Stimulated activated CD4-positive, alpha-beta T cell treated with anti-CD3 and anti-CD28 coated beads, Interleukin-4, amount 100 ng/mL, for 1 hour (primary cell): ENCODE results near the gene SHB.

Experiments used
- DNase-seq: peaks from one replicate; pipeline ENCODE4 v3.0.0-alpha.2; 2020

Gene SHB, protein sequence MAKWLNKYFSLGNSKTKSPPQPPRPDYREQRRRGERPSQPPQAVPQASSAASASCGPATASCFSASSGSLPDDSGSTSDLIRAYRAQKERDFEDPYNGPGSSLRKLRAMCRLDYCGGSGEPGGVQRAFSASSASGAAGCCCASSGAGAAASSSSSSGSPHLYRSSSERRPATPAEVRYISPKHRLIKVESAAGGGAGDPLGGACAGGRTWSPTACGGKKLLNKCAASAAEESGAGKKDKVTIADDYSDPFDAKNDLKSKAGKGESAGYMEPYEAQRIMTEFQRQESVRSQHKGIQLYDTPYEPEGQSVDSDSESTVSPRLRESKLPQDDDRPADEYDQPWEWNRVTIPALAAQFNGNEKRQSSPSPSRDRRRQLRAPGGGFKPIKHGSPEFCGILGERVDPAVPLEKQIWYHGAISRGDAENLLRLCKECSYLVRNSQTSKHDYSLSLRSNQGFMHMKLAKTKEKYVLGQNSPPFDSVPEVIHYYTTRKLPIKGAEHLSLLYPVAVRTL

DNA sequence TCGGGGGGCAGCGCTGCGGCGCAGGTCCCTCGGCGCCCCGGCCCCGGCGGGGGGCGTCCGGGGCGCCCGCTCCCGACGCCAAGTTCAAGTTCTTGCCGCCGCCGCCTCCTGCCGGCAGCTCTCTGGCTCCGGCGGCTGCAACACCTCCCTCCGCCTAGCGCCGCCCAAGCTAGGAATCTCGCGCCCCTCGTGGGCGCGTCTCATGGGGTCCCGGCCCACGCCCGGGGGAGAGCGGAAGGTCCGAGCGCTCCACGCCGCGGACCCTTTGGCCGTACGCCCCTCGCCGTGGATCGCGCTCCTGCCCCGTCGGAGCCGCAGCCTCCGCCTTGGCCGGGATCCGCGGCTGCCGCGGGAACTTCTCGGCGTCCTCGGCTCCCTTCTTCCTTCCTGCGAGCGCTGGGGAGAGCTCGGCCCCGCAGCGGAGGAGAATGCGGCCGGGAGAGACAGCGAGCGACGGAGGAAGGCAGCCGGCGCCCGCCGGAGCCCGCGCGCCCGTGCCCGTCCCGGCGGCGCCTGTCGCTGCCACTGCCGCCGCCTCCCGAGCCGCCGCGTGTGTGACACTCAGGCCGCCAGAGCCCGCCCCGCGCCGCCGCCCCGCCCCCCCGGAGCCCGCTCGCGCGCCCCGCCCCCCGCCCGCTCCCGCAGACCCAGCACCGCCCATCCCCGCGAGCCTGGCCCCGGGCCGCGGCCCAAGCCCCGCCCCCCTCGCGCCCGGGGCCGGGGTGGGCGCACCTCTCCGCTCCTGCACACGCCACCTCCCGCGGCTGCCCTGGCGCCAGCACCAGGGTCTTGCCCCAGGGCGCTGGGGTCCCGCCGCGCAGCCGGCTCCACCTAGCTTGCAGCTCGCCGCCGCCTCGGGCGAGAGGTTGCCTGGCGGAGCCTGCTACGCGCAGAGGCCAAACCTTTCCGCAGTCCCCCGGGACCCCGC is at the start of gene SHB:
Gene SHB (minus strand): TSS at position 527 of the 928 bp plus-strand sequence. CDS start 582 bp downstream, outside the sequence.
- peak; percentile 88 for DNase-seq

DNA sequence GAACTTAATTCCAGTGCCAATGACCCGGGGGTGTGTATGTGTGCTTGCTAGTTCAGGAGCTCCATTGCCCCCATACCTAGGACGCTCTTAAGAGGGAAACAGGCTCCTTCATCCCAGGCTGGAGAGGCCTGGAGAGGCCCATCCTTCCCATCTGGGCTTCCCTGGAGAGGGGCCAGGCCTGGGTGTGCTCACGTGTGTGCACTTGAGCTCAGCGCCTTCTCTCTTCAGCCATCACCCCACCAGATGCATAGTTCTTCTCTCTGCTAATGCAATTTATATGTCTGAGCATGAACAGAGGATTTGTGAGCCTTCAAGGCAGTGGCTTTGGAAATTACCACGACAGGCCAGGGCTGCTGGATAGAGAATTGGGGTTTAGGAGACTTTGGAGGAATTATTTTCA is 48.6 kb upstream of the SHB start:
- no peak for DNase-seq

DNA sequence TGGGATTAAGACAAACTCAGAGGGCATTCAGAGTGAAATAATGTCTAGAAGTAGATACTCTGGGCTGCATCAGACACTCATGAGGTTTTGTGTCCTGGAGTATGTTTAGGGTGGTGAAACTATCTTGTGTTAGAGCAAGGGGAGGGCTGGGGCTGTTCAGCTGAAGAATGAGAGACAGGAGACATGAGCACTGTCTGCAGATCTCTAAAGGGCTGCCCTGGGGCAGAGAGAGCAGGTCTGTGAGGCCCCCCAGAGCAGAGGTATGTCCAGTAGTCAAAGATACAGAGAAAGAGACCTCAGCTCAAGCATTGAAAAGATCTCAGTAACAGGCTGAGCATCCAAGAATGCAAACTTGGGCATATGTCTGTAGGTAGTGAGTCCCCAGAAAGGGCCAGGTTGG is 45.9 kb upstream of the SHB start:
- no peak for DNase-seq

DNA sequence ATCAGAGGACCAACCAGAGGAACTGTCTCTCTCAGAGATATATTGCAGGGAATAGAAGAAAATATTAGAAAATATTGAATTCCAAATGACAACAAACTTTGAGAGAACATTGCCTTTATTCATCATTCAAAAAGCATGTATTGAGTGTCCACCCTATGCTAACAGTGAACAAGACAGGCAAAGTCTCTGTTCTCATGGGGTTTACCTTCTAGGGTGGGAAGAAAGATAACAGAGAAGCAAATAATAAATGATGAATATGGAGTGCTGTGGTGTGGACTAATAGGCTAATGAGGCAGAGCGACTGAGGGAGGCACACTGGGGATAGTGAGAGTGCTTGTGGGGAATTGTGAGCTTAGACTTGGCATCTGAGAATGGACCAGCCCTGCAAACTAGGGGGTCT is 43.4 kb upstream of the SHB start:
- no peak for DNase-seq

DNA sequence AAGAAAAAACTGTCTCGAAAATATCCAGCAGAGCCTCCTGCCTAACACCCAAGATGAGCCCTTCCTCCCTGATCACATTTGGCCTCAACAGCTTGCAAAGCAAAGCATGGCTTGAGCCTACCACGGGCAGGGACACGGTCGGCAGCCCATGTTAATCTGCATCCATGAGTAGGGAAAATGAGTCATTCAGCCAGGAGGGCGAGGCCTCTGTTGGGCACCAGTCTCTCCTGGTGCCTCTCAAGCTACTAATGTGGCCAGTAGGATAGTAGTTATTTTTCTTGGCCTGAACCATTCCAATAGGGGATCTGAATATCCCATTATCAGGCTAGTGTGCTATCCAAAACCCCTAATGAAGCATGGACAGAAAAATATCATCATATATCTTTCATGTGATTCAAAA is 43.0 kb upstream of the SHB start:
- no peak for DNase-seq

DNA sequence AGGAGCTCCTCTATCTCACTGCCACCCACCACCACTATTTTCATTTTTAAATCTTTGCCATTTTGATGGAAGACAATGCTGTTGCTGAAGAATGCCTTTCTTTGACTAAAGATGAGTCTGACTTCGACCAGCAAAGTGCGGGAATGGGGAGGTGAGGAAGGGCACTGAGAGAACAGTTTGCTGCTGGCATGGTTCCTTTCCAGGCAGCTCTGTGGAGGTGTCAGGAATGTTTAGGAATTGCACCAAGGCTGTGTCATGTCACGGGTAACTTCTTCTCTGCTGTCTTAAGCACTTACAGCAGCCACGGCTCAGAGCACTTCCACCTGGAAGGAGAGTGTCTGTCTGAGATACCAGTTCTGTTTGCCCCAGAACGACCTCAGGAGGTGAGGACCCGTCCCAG is 41.4 kb upstream of the SHB start:
- no peak for DNase-seq

DNA sequence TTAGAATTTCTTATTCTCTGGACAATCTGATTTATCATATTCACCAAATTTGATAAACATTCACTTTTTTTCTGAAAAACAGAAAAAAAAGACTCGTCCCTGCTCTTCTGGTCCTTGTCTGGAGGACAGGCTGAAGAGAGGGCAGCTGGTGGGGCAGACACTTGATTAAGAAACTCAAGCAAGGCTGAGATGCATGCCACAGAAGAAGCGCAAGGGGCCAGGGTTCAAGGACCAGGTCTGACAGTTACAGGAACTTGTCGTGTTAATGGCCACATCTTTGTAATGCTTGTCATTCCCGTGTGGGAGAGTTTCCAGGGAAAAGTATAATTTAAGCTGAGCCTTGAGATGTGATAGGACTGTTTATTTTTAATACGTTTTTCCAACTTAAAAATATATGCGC is 40.6 kb upstream of the SHB start:
- no peak for DNase-seq

DNA sequence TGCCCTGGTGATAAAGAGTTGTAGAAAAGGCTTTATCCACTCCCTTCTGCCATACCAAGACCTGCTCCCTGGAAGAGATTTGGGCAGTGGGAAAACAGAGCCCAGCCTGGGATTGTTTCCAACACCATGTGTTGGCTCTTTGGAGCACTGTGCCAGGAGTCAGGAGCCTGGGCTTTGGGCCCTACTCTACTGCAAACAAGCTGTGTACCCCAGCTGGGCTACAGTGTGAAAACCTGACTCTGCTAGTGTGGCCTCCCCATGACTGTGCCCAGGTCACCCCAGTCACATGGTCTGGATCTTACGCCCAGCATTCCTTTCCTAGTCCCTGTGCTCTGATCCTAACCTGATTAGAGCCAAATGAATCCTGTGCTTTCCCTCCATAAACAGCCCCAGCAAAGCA is 39.3 kb upstream of the SHB start:
- DNase-seq, result no peak

DNA sequence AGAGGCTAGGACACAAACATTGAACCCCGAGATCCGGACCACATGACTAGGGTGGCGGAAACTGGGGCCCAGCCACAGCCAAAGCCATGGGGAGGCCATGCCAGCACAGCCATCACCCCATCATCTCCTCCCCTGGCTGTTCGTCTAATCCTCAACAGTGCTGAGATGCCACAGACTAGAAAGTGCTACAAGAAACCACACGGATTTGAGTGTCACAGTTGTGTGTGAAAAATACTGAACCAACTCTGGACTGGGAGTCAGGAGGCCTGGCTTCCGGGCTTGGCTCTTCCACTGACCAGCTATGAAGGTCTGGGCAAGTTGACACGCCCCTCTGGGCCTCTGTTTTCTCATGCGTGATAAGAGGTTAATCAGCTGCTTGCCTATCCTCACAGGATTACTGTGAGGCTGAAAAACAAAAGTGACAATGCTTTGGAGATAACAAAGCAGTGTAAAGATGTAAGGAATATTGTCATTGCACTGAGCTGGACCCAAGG is 38.8 kb upstream of the SHB start:
- no peak for DNase-seq

DNA sequence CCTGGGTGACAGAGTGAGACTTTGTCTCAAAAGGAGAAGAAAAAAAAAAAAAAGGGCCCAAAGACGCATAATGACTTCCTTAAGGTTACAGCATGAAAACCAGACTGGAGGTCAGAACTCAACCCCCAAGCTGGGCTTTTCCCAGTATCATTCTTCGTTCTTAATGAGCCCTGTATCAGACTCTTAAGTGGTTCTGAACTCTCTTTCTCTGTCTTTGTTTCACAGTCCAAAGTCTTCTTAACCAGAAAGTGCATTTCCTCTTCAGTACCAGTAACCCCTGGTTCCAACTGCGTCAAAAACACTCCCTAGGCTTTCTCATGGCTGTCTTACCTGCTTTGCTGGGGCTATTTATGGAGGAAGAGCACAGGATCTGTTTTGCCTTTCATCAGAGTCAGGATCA is 38.4 kb upstream of the SHB start:
- no peak for DNase-seq

DNA sequence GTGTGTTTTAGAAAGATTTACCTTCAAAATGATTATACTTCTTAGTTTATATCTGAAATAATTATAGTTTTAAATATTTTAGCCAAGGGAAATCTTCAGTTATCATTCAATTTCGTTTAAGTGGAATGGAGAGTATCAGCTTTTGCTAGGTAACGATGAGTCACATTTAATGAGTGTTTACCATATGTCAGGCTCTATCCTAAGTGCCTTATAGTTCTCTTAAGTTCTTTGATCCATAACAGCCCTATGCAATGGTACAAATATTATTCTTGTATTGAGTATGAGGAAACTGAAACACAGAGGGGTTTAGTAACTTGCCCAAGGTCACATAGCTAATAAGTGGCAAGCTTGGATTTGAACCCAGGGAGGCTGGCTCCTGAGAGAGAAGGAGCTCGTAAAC is 37.5 kb upstream of the SHB start:
- no peak for DNase-seq

DNA sequence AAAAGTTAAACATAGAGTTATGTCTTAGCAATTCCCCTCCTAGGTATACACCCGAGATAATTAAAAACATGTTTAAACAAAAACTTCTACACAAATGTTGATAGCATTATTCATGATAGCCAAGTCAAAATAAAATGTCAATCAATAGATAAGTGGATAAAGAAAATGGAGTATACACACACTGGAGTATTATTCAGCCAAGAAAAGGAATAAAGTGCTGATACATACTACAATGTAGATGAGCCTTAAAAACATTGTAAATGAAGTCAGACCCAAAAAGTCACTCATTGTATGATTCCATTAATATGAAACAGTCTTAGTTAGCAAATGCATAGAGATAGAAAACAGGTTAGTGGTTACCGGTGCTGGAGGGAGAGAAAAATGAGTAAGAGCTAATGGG is 34.3 kb upstream of the SHB start:
- no peak for DNase-seq

DNA sequence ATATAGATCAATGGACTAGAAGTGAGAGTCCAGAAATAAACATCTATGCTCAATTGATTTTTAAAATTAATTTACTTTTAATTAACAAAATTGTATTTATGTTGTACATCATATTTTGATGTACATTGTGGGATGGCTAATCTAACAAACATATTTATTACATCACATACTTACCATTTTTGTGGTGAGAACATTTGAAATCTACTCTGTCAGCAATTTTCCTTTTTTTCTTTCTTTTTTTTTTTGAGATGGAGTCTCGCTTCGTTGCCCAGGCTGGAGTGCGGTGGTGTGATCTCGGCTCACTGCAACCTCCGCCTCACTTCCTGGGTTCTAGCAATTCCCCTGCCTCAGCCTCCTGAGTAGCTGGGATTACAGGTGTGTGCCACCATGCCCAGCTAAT is 32.4 kb upstream of the SHB start:
- DNase-seq, result no peak

DNA sequence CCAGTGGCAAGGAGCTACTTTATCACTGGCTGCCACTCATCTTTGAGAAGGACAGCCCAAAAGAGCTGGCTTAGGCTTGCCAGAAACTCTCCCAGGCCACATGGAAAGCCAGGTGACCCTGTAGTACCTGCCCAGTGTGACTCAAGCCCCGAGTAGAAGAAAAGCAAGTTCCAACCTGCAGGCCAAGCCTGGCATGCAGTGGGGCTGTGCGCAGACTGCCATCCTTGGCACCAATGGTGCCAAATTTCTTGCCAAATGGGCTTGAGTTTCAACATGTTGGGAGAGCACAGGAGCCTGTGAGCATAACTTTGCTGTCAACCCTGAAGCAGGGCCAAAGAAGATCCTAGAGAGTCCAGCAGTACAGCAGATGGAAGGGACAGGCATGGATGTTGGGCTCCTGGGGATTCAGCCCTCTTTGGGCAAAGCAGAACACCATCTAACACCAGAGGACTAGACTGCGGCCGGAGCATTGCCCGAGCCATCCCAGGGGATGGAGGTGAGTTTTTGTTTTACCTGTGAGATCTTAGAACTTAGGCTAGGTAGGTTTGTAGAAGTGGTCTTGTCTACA is 27.3 kb upstream of the SHB start:
- DNase-seq, result no peak

DNA sequence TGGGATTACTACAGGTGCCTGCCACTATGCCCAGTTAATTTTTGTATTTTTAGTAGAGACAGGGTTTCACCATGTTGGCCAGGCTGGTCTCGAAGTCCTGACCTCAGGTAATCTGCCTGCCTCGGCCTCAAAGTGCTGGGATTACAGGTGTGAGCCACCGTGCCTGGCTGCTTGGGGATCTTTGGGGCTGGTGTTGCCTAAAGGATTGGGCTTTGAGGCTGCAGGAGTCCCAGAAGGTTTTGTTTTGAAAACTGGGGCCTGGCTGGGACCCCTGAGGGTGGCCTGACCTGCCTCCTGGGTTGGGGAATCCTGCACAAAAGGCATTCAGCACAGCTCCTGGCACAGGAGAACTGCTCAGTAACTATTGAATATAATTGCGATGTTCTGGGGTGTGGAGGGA is 25.1 kb upstream of the SHB start:
- no peak for DNase-seq

DNA sequence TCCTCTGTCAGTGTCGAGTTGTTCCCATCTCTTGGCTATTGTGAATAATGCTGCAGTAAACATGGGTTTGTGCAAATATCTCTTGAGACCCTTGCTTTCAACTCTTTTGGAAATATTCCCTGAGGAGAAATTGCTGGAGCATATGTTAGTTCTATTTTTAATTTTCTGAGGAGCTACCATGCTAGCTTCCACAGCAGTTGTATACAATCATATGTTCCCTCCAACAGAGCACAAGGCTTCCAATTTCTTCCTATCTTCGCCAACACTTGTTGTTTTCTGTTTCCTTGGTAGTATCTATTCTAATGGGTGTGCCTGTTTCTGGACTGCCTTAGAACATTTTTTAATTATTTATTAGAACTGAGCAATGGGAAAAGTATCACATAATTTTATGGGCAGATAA is 23.6 kb upstream of the SHB start:
- DNase-seq, result no peak

DNA sequence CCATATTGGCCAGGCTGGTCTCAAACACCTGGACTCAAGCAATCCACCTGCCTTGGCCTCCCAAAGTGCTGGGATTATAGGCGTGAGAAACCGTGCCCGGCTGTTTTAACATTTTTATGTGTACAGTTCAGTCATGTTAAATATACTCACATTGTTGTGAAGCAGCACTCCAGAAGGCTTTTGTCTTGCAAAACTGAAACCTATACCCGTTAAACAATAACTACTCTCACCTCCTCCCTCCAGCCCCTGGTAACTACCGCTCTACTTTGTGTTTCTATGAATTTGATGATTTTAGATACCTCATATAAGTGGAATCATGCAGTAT is 23.1 kb upstream of the SHB start:
- no peak for DNase-seq

DNA sequence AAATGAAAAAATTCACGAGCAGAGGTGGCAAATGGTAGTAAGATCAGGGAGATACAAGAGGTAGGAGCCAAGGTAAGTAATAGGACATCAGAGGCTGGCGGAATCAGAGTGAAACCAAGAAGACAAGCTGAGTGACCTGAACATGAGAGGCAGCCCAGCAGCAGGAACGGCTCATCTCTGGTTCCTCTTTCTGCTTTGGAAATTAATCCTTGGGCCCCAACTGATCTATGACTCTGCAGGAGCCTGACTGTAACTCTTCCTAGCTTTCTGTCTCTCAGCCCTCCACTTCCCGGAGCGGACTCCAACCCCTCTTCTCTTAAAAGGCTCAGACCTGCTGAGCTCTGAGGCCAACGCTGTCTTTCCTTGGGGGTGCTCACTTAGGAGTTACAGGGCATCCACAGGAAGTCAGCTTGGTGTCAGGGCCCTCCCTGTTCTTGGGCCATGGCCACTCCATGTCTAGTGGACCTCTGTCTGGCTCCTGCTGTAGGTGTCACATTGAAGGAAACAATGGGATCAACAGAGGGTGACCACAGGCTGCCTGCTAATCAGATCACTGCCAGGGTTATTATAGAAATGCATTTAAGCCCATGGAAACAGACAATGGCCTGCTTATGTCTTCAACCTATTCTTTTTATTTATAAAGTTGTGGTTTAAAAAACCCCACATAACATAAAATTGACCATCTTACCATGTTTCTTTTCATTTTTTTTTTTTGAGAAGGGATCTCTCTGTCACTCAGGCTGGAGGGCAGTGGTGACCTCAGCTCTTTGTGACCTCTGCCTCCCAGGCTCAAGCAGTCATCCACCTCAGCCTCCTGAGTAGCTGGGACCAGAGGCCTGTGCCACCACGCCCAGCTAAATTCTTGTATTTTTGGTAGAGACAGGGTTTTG is 22.5 kb upstream of the SHB start:
- DNase-seq, result no peak

DNA sequence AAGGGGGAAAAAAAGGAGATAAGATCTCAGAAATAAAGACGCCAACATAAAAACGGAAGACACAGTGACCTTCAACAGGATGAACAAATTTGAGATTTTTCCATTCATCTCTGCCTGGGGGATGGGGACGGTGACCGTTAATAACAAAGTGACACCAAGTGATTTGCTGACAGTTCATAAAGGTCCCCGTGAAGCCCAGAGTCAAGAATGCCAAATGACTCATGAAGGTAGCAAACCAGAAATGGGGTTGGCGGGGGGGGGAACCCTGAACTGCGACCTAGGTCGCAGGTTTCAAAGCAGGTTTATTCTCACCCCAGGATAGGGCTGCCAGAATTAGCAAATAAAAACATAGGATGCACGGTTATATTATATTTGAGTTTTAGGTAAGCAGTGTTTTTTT is 21.1 kb upstream of the SHB start:
- no peak for DNase-seq

DNA sequence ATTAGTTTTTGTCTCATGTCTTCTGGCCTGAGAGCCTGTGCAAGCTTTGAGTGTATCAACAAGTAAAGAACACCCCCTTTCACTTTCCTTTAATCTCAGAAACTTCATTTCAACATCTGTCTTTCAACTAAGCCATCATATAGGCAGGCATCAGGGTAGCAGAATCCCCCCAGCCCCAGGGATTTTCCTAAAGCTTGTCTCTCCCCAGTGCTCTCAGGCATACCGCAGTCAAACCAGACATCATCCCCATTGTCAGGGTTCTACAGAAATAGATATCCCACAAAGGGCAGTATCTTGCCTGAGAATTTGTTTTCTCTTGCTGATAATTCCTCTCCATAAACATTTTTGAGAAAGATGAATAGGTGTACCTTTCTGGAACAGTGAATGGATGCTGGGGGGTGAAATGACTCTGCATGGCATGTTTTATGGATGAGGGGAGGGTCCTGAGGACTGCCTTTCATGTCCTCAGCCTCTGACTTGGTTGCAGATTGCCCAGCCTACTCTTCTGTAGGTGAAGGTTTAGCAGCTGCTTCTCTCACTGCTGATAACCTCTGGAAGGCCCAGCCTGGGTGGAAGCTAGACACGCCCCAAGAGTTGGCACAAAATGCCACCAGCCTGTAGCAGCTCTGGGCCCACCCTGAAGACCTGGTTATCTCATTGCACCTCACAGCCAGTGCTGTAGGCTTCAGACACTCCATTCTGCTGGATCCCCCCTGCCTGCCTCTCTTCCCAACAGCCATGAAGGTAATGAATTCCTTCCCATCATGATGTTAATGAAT is 20.5 kb upstream of the SHB start:
- DNase-seq, result no peak

DNA sequence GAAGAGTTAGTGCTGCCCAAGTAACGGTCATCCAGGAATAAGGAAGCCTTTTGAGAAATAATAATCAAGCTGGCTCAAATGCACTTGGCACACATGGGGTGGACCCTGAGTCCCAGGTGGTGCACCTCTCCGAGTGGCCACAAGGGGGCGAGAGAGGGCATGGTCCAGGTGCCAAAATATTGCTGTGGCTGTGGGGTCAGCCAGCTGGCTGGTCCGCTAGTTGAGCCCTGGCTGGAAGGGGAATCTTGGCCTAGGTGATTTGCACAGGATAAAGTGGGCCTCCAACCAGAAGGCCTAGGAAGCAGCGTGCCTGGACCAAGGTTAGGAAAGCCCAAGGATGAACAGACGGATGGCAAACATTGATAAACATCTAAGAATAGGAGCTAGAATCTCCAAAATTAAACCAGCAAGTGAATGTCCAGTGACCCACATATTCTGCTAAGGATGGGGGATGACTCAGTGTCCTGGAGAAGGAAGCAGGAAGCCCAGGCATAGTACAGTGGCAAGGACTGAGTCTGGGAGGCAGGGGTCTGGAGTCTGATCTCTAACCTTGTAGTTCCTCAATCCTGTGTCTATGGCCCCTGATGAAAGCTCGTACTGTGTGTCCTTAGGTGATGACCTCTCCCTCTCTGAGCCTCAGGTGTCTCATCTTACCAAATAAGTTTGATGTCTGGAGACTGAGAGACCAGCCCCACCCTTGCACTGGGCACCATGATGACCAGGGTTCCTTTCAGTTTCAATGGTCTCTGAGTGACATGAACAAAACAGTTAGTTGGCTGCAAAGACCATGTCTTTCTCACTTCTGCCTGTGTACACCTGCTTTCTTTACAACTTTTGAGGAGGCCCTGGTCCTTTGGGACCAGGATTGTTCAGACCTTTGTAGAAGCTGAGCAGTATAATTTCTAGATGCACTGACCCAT is 19.2 kb upstream of the SHB start:
- peak; percentile 73 for DNase-seq
